DND-41 (cell line): Measurements from ENCODE around the gene BBS9.

Experiments used
- ATAC-seq: fragments of 200-7000 bp; cut with Tn5 transposase; 3 replicates; pipeline ENCODE4 v1.9.1; 2021; ENCODE audit warnings: low read depth; ENCODE audit not compliant: insufficient read depth
- DNase-seq: peaks from one replicate; pipeline ENCODE4 v3.0.0-alpha.2; 2020
- H2AFZ ChIP-seq: 2 replicates; pipeline ENCODE4 v1.6.0; 2012; ENCODE audit warnings: low read depth, low read length
- H3K27ac ChIP-seq: 2 replicates; pipeline ENCODE4 v1.5.1; 2012; ENCODE audit warnings: low read length, inconsistent platforms
- H3K27me3 ChIP-seq: fragments of 200-600 bp; sonication (generic); 2 replicates; pipeline ENCODE4 v1.6.0; 2012; ENCODE audit warnings: low read length, mild to moderate bottlenecking, inconsistent platforms; ENCODE audit not compliant: insufficient read depth, poor library complexity
- H3K36me3 ChIP-seq: 2 replicates; pipeline ENCODE4 v1.5.1; 2012; ENCODE audit warnings: low read length, inconsistent platforms; ENCODE audit not compliant: insufficient read depth
- H3K4me1 ChIP-seq: 2 replicates; pipeline ENCODE4 v1.5.1; 2012; ENCODE audit warnings: mild to moderate bottlenecking, low read length; ENCODE audit not compliant: insufficient read depth
- H3K4me2 ChIP-seq: 2 replicates; pipeline ENCODE4 v1.6.0; 2012; ENCODE audit warnings: mild to moderate bottlenecking, moderate library complexity, low read length, inconsistent platforms; ENCODE audit not compliant: insufficient read depth
- H3K4me3 ChIP-seq, 2 experiments: fragments of 200-600 bp in 1 of 2; shearing (Covaris generic) in 1 of 2; 2 replicates each; pipeline ENCODE4 v1.5.1; 2012 to 2016; ENCODE audit warnings: inconsistent platforms in 2 of 2, low read length in 2 of 2, mild to moderate bottlenecking in 2 of 2, low read depth in 1 of 2, moderate library complexity in 1 of 2
- H3K79me2 ChIP-seq: 2 replicates; pipeline ENCODE4 v1.6.0; 2012; ENCODE audit warnings: low read length, inconsistent platforms; ENCODE audit not compliant: insufficient read depth
- H3K9ac ChIP-seq: 2 replicates; pipeline ENCODE4 v1.6.0; 2012; ENCODE audit warnings: low read depth, mild to moderate bottlenecking, inconsistent platforms, low read length, moderate library complexity
- H3K9me3 ChIP-seq: 2 replicates; pipeline ENCODE4 v1.5.1; 2012; ENCODE audit warnings: low read length, moderate library complexity, mild to moderate bottlenecking, inconsistent platforms; ENCODE audit not compliant: insufficient read depth, severe bottlenecking
- H4K20me1 ChIP-seq: 2 replicates; pipeline ENCODE4 v1.6.0; 2012; ENCODE audit warnings: low read length; ENCODE audit not compliant: insufficient read depth
- EZH2 ChIP-seq: IDR thresholded peaks from 3 replicates; pipeline ENCODE4 v1.6.1; 2012; ENCODE audit warnings: borderline replicate concordance, low read depth, mild to moderate bottlenecking, moderate library complexity, low read length, inconsistent platforms; ENCODE audit not compliant: severe bottlenecking
- TF ChIP-seq, protein P1 (sequence below): IDR thresholded peaks from 2 replicates; pipeline ENCODE4 v1.5.1; 2012; ENCODE audit warnings: borderline replicate concordance, low read length, moderate library complexity, mild to moderate bottlenecking; ENCODE audit not compliant: poor library complexity, severe bottlenecking; ENCODE audit errors: extremely low read depth

BBS9 gene

DNA sequence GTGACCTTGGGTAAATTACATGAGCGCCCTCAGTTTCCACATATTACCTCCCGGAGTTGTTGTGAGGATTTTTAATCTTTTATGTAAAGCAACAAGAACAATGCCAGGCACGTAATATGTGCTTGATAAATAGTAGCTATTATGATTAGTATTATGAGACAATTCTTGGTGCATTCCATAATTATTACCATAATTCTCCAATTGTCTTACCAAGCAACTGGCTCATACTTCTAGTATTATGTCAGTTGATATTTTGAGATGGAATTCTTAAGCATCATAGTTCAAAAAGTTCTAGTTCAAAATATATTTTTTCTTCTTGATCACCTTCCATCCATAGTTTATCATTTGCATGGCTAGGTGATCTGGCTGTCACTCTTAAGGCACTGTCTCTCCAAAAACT lies 259.0 kb downstream of the BBS9 start:
- no peaks in the 10 kb centered on the region for H3K27me3 ChIP-seq
- H2AFZ ChIP-seq: no peak overlapping the region
- H3K9me3 ChIP-seq: no peaks in the 10 kb centered on the region
- H3K4me1 ChIP-seq: no peaks in the 10 kb centered on the region
- TF ChIP-seq EZH2: no peak
- TF ChIP-seq, protein P1, sequence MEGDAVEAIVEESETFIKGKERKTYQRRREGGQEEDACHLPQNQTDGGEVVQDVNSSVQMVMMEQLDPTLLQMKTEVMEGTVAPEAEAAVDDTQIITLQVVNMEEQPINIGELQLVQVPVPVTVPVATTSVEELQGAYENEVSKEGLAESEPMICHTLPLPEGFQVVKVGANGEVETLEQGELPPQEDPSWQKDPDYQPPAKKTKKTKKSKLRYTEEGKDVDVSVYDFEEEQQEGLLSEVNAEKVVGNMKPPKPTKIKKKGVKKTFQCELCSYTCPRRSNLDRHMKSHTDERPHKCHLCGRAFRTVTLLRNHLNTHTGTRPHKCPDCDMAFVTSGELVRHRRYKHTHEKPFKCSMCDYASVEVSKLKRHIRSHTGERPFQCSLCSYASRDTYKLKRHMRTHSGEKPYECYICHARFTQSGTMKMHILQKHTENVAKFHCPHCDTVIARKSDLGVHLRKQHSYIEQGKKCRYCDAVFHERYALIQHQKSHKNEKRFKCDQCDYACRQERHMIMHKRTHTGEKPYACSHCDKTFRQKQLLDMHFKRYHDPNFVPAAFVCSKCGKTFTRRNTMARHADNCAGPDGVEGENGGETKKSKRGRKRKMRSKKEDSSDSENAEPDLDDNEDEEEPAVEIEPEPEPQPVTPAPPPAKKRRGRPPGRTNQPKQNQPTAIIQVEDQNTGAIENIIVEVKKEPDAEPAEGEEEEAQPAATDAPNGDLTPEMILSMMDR: no peak
- no peak overlapping the region for H3K9ac ChIP-seq
- H3K4me2 ChIP-seq: no peak overlapping the region
- H3K79me2 ChIP-seq: no peaks in the 10 kb centered on the region
- H3K36me3 ChIP-seq: no peaks in the 10 kb centered on the region; the same call in 1 of the 2 replicates
- DNase-seq (no peak), ATAC-seq (no peak)
- no peak overlapping the region for H3K27ac ChIP-seq
- no peaks in the 10 kb centered on the region for H4K20me1 ChIP-seq
- no peak overlapping the region for H3K4me3 ChIP-seq

DNA sequence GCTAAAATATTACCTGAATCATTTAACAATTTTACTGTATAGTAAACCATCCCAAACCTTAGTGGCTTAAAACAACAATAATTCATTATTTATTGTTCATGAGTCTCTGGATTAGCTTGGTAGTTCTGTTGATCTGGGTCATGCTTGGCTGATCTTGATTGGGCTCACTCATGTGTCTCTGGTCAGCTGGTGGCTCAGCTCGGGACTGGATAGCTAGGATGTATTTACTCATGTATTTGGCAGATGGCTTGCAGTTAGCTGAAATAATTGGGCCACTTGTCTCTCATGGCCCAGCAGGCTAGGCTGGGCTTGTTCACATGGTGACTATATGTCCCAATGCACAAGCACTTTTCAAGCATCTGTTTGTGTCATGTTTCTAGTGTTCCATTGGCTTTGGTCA lies 262.8 kb downstream of the BBS9 start:
- no peak overlapping the region for H3K27ac ChIP-seq
- ATAC-seq (no peak), DNase-seq (no peak)
- no peaks in the 10 kb centered on the region for H3K27me3 ChIP-seq
- no peak overlapping the region for H3K9ac ChIP-seq
- H3K36me3 ChIP-seq: no peaks in the 10 kb centered on the region; the same call in 1 of the 2 replicates
- H3K9me3 ChIP-seq: no peaks in the 10 kb centered on the region
- H3K4me3 ChIP-seq: no peak overlapping the region
- H3K4me1 ChIP-seq: no peaks in the 10 kb centered on the region
- H2AFZ ChIP-seq: no peak overlapping the region
- H3K4me2 ChIP-seq: no peak overlapping the region
- H3K79me2 ChIP-seq: no peaks in the 10 kb centered on the region
- no peaks in the 10 kb centered on the region for H4K20me1 ChIP-seq
- TF ChIP-seq, protein P1: no peak
- TF ChIP-seq EZH2: no peak

DNA sequence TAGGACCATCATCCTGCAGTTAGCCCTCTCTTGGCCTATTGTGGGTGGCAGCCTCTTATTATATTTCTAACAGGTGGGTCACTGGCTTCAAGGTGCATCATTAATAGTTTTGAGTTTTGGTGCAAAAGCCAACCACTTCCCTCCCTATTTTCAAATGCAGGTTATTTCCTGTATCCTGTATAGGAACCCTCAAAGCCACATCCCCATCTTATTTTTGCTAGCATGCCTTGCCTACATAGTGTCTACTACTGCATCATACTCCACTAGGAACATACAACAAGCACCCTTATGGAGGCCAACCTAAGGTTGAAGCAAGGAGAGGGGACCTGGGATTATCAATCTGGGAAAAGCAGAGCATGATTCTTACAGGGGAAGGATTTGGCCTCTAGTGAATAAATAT lies 264.4 kb downstream of the BBS9 start:
- no peak overlapping the region for H2AFZ ChIP-seq
- no peak overlapping the region for H3K4me2 ChIP-seq
- H3K4me1 ChIP-seq: no peaks in the 10 kb centered on the region
- no peak overlapping the region for H3K27ac ChIP-seq
- H3K4me3 ChIP-seq: no peak overlapping the region
- H4K20me1 ChIP-seq: no peaks in the 10 kb centered on the region
- no peaks in the 10 kb centered on the region for H3K27me3 ChIP-seq
- H3K9me3 ChIP-seq: no peaks in the 10 kb centered on the region
- TF ChIP-seq, protein P1: no peak
- TF ChIP-seq EZH2: no peak
- H3K79me2 ChIP-seq: no peaks in the 10 kb centered on the region
- H3K9ac ChIP-seq: no peak overlapping the region
- ATAC-seq (no peak), DNase-seq (no peak)
- no peaks in the 10 kb centered on the region for H3K36me3 ChIP-seq

DNA sequence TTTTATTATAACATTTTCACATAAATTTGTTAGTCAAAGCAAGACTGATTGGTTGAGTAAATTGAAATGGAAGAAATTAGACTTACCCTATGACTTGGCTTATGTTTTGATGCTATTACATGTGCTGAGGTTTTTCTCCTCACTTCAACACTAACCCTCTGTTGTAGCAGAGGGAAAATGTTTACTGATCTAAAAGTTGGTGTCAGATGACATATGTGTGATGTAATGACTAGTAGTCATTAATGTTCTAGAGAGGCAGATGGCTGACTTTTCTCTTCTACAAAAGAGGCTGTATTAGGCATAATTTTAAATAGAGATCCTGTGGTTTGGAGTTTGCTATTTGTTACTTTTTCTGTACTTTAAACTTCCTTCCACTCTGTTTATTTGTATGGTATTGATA lies 266.0 kb downstream of the BBS9 start:
- no peaks in the 10 kb centered on the region for H3K27me3 ChIP-seq
- no peaks in the 10 kb centered on the region for H3K9me3 ChIP-seq
- TF ChIP-seq, protein P1: no peak
- TF ChIP-seq EZH2: no peak
- H3K4me3 ChIP-seq: no peak overlapping the region
- no peaks in the 10 kb centered on the region for H3K36me3 ChIP-seq
- no peaks in the 10 kb centered on the region for H4K20me1 ChIP-seq
- ATAC-seq: no peak
- H3K9ac ChIP-seq: no peak overlapping the region
- H3K4me1 ChIP-seq: no peaks in the 10 kb centered on the region
- no peak overlapping the region for H3K4me2 ChIP-seq
- no peak overlapping the region for H3K27ac ChIP-seq
- no peaks in the 10 kb centered on the region for H3K79me2 ChIP-seq
- DNase-seq: no peak
- no peak overlapping the region for H2AFZ ChIP-seq
